Uterus (tissue), 2 donors: ENCODE results near the gene FUT8.

Experiments
- POLR2A ChIP-seq, 2 donors: fragments of 450-650 bp; IDR thresholded peaks; one replicate each; pipeline ENCODE4 v1.6.1; 2016; ENCODE audit warnings: antibody characterized with exemption in 2 of 2, mild to moderate bottlenecking in 1 of 2, moderate library complexity in 1 of 2
- TF ChIP-seq, protein P1 (sequence below), 4 experiments: fragments of 200-600 bp in 2 of 4; fragments of 450-650 bp in 2 of 4; sonication (generic) in 2 of 4; IDR thresholded peaks; one replicate each; pipeline ENCODE4 v1.5.1; 2016 to 2019; ENCODE audit warnings: antibody characterized with exemption in 4 of 4, mild to moderate bottlenecking in 2 of 4, moderate library complexity in 1 of 4

DNA sequence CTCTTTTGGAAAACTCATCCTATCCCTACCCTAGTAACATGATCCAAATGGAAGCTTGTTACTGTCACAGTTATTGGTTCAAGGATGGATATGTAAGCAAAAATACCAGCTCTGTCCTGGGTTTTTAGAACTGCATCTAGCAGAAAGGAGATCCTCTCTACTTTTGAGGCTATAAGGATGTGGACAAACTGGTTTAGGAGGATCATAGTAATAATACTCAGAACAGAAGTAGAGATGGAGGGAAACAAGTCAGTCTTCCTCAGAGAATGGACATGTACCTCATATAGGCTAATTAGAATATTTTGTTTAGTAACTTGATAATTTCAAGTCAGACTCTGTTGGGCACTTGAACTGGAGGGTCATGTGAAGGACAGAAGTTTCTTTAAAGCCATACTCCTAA is 26.6 kb downstream of the FUT8 start:
- TF ChIP-seq, protein P1, sequence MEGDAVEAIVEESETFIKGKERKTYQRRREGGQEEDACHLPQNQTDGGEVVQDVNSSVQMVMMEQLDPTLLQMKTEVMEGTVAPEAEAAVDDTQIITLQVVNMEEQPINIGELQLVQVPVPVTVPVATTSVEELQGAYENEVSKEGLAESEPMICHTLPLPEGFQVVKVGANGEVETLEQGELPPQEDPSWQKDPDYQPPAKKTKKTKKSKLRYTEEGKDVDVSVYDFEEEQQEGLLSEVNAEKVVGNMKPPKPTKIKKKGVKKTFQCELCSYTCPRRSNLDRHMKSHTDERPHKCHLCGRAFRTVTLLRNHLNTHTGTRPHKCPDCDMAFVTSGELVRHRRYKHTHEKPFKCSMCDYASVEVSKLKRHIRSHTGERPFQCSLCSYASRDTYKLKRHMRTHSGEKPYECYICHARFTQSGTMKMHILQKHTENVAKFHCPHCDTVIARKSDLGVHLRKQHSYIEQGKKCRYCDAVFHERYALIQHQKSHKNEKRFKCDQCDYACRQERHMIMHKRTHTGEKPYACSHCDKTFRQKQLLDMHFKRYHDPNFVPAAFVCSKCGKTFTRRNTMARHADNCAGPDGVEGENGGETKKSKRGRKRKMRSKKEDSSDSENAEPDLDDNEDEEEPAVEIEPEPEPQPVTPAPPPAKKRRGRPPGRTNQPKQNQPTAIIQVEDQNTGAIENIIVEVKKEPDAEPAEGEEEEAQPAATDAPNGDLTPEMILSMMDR (IDR thresholded peaks at IDR 0.05), result no peak
- no peak for TF ChIP-seq POLR2A (IDR thresholded peaks at IDR 0.05)
